HepG2 (cell line): ENCODE data around the gene ACSM2B. TPM values are rescaled to one million over a fixed set of nuclear protein-coding genes. Genes with fewer than 3 reads are reported as not detected.

Experiments used
- NCOA5 ChIP-seq: sonication (generic); formaldehyde crosslinking; IDR thresholded peaks from 2 replicates; pipeline ENCODE4 v1.4.0; 2020; ENCODE audit warnings: missing genetic modification reagents
- NFIB ChIP-seq: sonication (generic); formaldehyde crosslinking; IDR thresholded peaks from 2 replicates; pipeline ENCODE4 v1.9.0; 2021; ENCODE audit warnings: missing genetic modification reagents, mild to moderate bottlenecking, borderline replicate concordance
- PAX8 ChIP-seq: sonication (generic); formaldehyde crosslinking; IDR thresholded peaks from 2 replicates; pipeline ENCODE4 v1.8.0; 2022; ENCODE audit warnings: mild to moderate bottlenecking, missing genetic modification reagents, borderline replicate concordance
- REL ChIP-seq: sonication (generic); formaldehyde crosslinking; conservative IDR thresholded peaks from 2 replicates; pipeline ENCODE4 v1.8.0; 2022; ENCODE audit warnings: mild to moderate bottlenecking, missing genetic modification reagents, moderate library complexity
- SRSF1 ChIP-seq: fragments of 200-400 bp; formaldehyde crosslinking; optimal IDR thresholded peaks from 2 replicates; pipeline ENCODE3; 2017; ENCODE audit warnings: mild to moderate bottlenecking, low read depth, low read length, moderate library complexity
- ZFP90 ChIP-seq: sonication (generic); formaldehyde crosslinking; IDR thresholded peaks from 2 replicates; pipeline ENCODE4 v1.8.0; 2022; ENCODE audit warnings: missing genetic modification reagents, mild to moderate bottlenecking, inconsistent platforms, borderline replicate concordance
- ZFYVE20 ChIP-seq: sonication (generic); formaldehyde crosslinking; IDR thresholded peaks from 2 replicates; pipeline ENCODE4 v1.8.0; 2023; ENCODE audit warnings: low read depth, mild to moderate bottlenecking, moderate library complexity, missing genetic modification reagents, borderline replicate concordance
- polyA plus RNA-seq, 8 experiments: library from polyadenylated mRNA; depleted of rRNA in 3 of 8; stranded (reverse) in 7 of 8; unstranded in 1 of 8; fragments of >200 nt; fragmentation: Illumina TruSeq in 4 of 8; extraction: Trizol in 4 of 8; gene quantifications; 2 replicates each; pipeline versions ENCODE4 v1.2.1 to v1.2.3, GENCODE V29; 2011 to 2016; ENCODE audit warnings: low read depth in 4 of 8, missing spikeins in 1 of 8, mixed read lengths in 1 of 8; ENCODE audit not compliant: insufficient read depth in 1 of 8
- total RNA-seq, 5 experiments: library from RNA; depleted of rRNA; stranded (reverse); fragments of >200 nt; fragmentation: Illumina TruSeq; extraction: Trizol; gene quantifications; 2 replicates each; pipeline ENCODE4 v1.2.3, GENCODE V29; 2016; ENCODE audit warnings: low read depth in 1 of 5
- TF ChIP-seq, protein P1 (sequence below): sonication (generic); formaldehyde crosslinking; conservative IDR thresholded peaks from 2 replicates; pipeline ENCODE4 v1.5.0; 2020; ENCODE audit warnings: missing genetic modification reagents
- TF ChIP-seq, protein P2 (sequence below): sonication (generic); formaldehyde crosslinking; IDR thresholded peaks from 2 replicates; pipeline ENCODE4 v1.4.0; 2020; ENCODE audit warnings: low read depth, mild to moderate bottlenecking, missing genetic modification reagents
- TF ChIP-seq, protein P3 (sequence below): sonication (generic); formaldehyde crosslinking; IDR thresholded peaks from 2 replicates; pipeline ENCODE4 v1.4.0; 2020; ENCODE audit warnings: missing genetic modification reagents, mild to moderate bottlenecking, borderline replicate concordance
- TF ChIP-seq, protein P4 (sequence below), 2 experiments: sonication (generic) in 1 of 2; formaldehyde crosslinking in 1 of 2; IDR thresholded peaks; 2 replicates each; pipeline versions ENCODE4 v1.6.1 to v1.9.0; 2014 to 2022; ENCODE audit warnings: antibody characterized with exemption in 1 of 2, borderline replicate concordance in 1 of 2, inconsistent platforms in 1 of 2, low read depth in 1 of 2, missing genetic modification reagents in 1 of 2
- TF ChIP-seq, protein P5 (sequence below): sonication (generic); formaldehyde crosslinking; IDR thresholded peaks from 2 replicates; pipeline ENCODE4 v1.5.1; 2020; ENCODE audit warnings: mild to moderate bottlenecking, missing genetic modification reagents, borderline replicate concordance

The ACSM2B gene
- total and polyA plus RNA-seq, 2 of the 13 experiments (the other 11 are each of a cell fraction or from before 2014, with no cell fraction given), result 22.9 to 34.0 TPM

DNA sequence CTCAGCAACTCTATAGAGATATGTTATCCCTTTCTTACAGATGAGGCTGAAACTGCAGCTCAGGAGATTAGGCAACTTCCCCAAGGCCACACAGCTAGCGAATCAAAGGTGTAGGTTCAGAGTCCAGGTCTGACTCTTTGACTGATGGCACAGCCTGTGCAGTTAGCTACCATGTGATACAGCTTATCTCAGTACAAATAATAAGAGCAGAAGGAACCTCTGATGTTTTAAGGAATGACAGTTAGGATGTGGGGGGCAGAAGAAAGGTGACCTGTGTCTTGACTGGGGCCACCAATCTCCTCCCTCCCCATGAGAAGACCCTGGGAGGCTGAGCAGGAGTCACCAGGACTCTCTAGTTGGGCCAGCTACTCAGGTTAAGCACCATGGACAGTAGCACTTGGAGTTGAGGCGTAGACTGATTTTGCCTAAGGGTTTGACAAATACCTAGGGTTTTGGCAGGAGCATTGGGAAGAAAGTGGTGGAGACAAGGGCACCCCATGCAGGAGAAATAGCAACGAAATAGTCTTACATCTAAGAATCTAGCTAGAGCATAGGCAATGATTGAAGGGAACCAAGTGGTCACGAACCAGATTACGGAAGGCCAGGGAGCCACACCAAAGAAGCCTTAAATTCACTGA is 22.8 kb upstream of the ACSM2B start (continued):
- TF ChIP-seq, protein P1, sequence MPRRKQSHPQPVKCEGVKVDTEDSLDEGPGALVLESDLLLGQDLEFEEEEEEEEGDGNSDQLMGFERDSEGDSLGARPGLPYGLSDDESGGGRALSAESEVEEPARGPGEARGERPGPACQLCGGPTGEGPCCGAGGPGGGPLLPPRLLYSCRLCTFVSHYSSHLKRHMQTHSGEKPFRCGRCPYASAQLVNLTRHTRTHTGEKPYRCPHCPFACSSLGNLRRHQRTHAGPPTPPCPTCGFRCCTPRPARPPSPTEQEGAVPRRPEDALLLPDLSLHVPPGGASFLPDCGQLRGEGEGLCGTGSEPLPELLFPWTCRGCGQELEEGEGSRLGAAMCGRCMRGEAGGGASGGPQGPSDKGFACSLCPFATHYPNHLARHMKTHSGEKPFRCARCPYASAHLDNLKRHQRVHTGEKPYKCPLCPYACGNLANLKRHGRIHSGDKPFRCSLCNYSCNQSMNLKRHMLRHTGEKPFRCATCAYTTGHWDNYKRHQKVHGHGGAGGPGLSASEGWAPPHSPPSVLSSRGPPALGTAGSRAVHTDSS (CRISPR knock-in tag), result 0 out of 2 replicates have a peak, but pooled peaks have one; percentile 36
- TF ChIP-seq, protein P2, sequence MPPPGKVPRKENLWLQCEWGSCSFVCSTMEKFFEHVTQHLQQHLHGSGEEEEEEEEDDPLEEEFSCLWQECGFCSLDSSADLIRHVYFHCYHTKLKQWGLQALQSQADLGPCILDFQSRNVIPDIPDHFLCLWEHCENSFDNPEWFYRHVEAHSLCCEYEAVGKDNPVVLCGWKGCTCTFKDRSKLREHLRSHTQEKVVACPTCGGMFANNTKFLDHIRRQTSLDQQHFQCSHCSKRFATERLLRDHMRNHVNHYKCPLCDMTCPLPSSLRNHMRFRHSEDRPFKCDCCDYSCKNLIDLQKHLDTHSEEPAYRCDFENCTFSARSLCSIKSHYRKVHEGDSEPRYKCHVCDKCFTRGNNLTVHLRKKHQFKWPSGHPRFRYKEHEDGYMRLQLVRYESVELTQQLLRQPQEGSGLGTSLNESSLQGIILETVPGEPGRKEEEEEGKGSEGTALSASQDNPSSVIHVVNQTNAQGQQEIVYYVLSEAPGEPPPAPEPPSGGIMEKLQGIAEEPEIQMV (CRISPR knock-in tag), result peak; percentile 69; the same call in 1 of the 2 replicates
- TF ChIP-seq ZFYVE20, result no peak
- TF ChIP-seq PAX8 (CRISPR knock-in tag), result no peak; the same call in 1 of the 2 replicates
- TF ChIP-seq, protein P3, sequence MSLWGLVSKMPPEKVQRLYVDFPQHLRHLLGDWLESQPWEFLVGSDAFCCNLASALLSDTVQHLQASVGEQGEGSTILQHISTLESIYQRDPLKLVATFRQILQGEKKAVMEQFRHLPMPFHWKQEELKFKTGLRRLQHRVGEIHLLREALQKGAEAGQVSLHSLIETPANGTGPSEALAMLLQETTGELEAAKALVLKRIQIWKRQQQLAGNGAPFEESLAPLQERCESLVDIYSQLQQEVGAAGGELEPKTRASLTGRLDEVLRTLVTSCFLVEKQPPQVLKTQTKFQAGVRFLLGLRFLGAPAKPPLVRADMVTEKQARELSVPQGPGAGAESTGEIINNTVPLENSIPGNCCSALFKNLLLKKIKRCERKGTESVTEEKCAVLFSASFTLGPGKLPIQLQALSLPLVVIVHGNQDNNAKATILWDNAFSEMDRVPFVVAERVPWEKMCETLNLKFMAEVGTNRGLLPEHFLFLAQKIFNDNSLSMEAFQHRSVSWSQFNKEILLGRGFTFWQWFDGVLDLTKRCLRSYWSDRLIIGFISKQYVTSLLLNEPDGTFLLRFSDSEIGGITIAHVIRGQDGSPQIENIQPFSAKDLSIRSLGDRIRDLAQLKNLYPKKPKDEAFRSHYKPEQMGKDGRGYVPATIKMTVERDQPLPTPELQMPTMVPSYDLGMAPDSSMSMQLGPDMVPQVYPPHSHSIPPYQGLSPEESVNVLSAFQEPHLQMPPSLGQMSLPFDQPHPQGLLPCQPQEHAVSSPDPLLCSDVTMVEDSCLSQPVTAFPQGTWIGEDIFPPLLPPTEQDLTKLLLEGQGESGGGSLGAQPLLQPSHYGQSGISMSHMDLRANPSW (CRISPR knock-in tag), result 0 out of 2 replicates have a peak, but pooled peaks have one; percentile 63
- TF ChIP-seq SRSF1, result no peak
- TF ChIP-seq, protein P4, sequence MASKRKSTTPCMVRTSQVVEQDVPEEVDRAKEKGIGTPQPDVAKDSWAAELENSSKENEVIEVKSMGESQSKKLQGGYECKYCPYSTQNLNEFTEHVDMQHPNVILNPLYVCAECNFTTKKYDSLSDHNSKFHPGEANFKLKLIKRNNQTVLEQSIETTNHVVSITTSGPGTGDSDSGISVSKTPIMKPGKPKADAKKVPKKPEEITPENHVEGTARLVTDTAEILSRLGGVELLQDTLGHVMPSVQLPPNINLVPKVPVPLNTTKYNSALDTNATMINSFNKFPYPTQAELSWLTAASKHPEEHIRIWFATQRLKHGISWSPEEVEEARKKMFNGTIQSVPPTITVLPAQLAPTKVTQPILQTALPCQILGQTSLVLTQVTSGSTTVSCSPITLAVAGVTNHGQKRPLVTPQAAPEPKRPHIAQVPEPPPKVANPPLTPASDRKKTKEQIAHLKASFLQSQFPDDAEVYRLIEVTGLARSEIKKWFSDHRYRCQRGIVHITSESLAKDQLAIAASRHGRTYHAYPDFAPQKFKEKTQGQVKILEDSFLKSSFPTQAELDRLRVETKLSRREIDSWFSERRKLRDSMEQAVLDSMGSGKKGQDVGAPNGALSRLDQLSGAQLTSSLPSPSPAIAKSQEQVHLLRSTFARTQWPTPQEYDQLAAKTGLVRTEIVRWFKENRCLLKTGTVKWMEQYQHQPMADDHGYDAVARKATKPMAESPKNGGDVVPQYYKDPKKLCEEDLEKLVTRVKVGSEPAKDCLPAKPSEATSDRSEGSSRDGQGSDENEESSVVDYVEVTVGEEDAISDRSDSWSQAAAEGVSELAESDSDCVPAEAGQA (IDR thresholded peaks at IDR 0.05; ENCODE audit: low read depth), result no peak
- TF ChIP-seq, protein P4 (CRISPR knock-in tag; IDR thresholded peaks at IDR 0.05; ENCODE audit: borderline replicate concordance), result no peak; the same call in 1 of the 2 replicates
- TF ChIP-seq NCOA5 (CRISPR knock-in tag), result 0 out of 2 replicates have a peak, but pooled peaks have one; percentile 74
- TF ChIP-seq NFIB, result no peak
- TF ChIP-seq REL, result 0 out of 2 replicates have a peak, but pooled peaks have one; percentile 27
- peak; percentile 95 for TF ChIP-seq ZFP90 (CRISPR knock-in tag)
- TF ChIP-seq, protein P5, sequence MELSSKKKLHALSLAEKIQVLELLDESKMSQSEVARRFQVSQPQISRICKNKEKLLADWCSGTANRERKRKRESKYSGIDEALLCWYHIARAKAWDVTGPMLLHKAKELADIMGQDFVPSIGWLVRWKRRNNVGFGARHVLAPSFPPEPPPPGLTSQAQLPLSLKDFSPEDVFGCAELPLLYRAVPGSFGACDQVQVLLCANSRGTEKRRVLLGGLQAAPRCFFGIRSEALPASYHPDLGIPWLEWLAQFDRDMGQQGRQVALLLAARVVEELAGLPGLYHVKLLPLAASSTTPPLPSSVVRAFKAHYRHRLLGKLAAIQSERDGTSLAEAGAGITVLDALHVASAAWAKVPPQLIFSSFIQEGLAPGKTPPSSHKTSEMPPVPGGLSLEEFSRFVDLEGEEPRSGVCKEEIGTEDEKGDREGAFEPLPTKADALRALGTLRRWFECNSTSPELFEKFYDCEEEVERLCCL, result peak; percentile 76; the same call in 1 of the 2 replicates
